HepG2 (cell line): Measurements from ENCODE around the gene GOT1. TPM values are rescaled to one million over a fixed set of nuclear protein-coding genes. Genes with fewer than 3 reads are reported as not detected.

Experiments used
- ATAC-seq: fragments of 200-7000 bp; cut with Tn5 transposase; 3 replicates; pipeline ENCODE4 v1.9.1; 2020; ENCODE audit warnings: mild to moderate bottlenecking, moderate library complexity
- BruUV-seq: library from RNA; stranded (reverse); fragments of 400-500 nt; replicated peaks from 2 replicates; lab custom pipeline; 2021; lab: Mats Ljungman, UMichigan
- CTCF ChIA-PET: fragments of 300-600 bp; formaldehyde crosslinking; extraction: SDS; loops from one replicate; lab custom pipeline; 2021; ENCODE audit warnings: low total read pairs, inconsistent platforms, low intra/inter-chr PET ratio; lab: Yijun Ruan, JAX
- POLR2A ChIA-PET: fragments of 350-600 bp; sonication (Branson Sonifier 250); formaldehyde crosslinking; loops from one replicate; lab custom pipeline; 2020; ENCODE audit warnings: antibody characterized with exemption, inconsistent platforms; lab: Yijun Ruan, JAX
- DNase-seq: peaks from one replicate; pipeline ENCODE4 v3.0.0-alpha.2; 2015; ENCODE audit warnings: low spot score
- FAIRE-seq: peaks from 3 replicates; lab custom pipeline; 2011; peaks lifted over from hg19 to GRCh38; lab: Jason Lieb, UNC
- H2AFZ ChIP-seq: one replicate; pipeline ENCODE4 v1.6.1; 2011; ENCODE audit warnings: low read length, inconsistent platforms
- H3K27ac ChIP-seq: fragments of 300-600 bp; 3 replicates; pipeline ENCODE4 v1.8.0; 2011; ENCODE audit warnings: mixed run types, mild to moderate bottlenecking, mixed read lengths, low read length, inconsistent platforms; ENCODE audit not compliant: insufficient read depth; ENCODE audit errors: extremely low read length
- H3K27me3 ChIP-seq, 2 experiments: fragments of 200-600 bp in 1 of 2; 2 replicates in 1 of 2; 3 replicates in 1 of 2; pipeline versions ENCODE4 v1.6.0 to v1.8.0; 2011; ENCODE audit warnings: low read length in 2 of 2, mild to moderate bottlenecking in 2 of 2, moderate library complexity in 2 of 2, inconsistent platforms in 1 of 2; ENCODE audit not compliant: insufficient read depth in 2 of 2, control insufficient read depth in 1 of 2
- H3K36me3 ChIP-seq, 2 experiments: fragments of 200-600 bp in 1 of 2; replicated peaks in 1 of 2; 2 replicates in 1 of 2; 3 replicates in 1 of 2; pipeline versions ENCODE4 v1.5.1 to v1.8.0; 2011; ENCODE audit warnings: low read length in 2 of 2, inconsistent platforms in 1 of 2; ENCODE audit not compliant: insufficient read depth in 2 of 2, control insufficient read depth in 1 of 2
- H3K4me1 ChIP-seq: 2 replicates; pipeline ENCODE4 v1.5.1; 2012; ENCODE audit warnings: low read length, inconsistent platforms; ENCODE audit not compliant: insufficient read depth
- H3K4me2 ChIP-seq: 2 replicates; pipeline ENCODE4 v1.6.0; 2011; ENCODE audit warnings: low read depth, low read length, inconsistent platforms
- H3K4me3 ChIP-seq, 3 experiments: fragments of 200-600 bp in 1 of 3; sonication (generic), shearing (Covaris generic) in 1 of 3; replicated peaks in 1 of 3; 2 replicates each; pipeline ENCODE4 v1.5.1; 2011 to 2016; ENCODE audit warnings: low read length in 3 of 3, inconsistent platforms in 2 of 3, low read depth in 2 of 3, mild to moderate bottlenecking in 2 of 3, control low read depth in 1 of 3, mixed read lengths in 1 of 3; ENCODE audit not compliant: insufficient read depth in 1 of 3
- H3K79me2 ChIP-seq: one replicate; pipeline ENCODE4 v1.6.1; 2011; ENCODE audit warnings: low read length, inconsistent platforms; ENCODE audit not compliant: insufficient read depth
- H3K9ac ChIP-seq: 2 replicates; pipeline ENCODE4 v1.6.0; 2011; ENCODE audit warnings: mild to moderate bottlenecking, low read depth, low read length, inconsistent platforms; ENCODE audit not compliant: insufficient read depth
- H3K9me3 ChIP-seq: 2 replicates; pipeline ENCODE4 v1.5.1; 2012; ENCODE audit warnings: mild to moderate bottlenecking, low read length
- H4K20me1 ChIP-seq: 2 replicates; pipeline ENCODE4 v1.6.0; 2011; ENCODE audit warnings: inconsistent platforms, mild to moderate bottlenecking, low read length, moderate library complexity; ENCODE audit not compliant: insufficient read depth
- MED8 ChIP-seq: sonication (generic); formaldehyde crosslinking; IDR thresholded peaks from 2 replicates; pipeline ENCODE4 v1.8.1; 2023; ENCODE audit warnings: mild to moderate bottlenecking, missing genetic modification reagents; ENCODE audit not compliant: insufficient replicate concordance
- NFKB2 ChIP-seq: sonication (generic); formaldehyde crosslinking; IDR thresholded peaks from 2 replicates; pipeline ENCODE4 v1.4.0; 2020; ENCODE audit warnings: missing genetic modification reagents, borderline replicate concordance
- TFDP2 ChIP-seq: sonication (generic); formaldehyde crosslinking; IDR thresholded peaks from 2 replicates; pipeline ENCODE4 v1.4.0; 2020; ENCODE audit warnings: missing genetic modification reagents
- TIGD3 ChIP-seq: sonication (generic); formaldehyde crosslinking; IDR thresholded peaks from 2 replicates; pipeline ENCODE4 v1.5.1; 2020; ENCODE audit warnings: mild to moderate bottlenecking, missing genetic modification reagents, borderline replicate concordance
- ZBTB7B ChIP-seq: sonication (generic); formaldehyde crosslinking; IDR thresholded peaks from 2 replicates; pipeline ENCODE4 v1.4.0; 2020; ENCODE audit warnings: missing genetic modification reagents
- ZKSCAN5 ChIP-seq: sonication (generic); formaldehyde crosslinking; IDR thresholded peaks from 2 replicates; pipeline ENCODE4 v1.5.1; 2020; ENCODE audit warnings: mild to moderate bottlenecking, missing genetic modification reagents
- ZNF329 ChIP-seq: sonication (generic); formaldehyde crosslinking; IDR thresholded peaks from 2 replicates; pipeline ENCODE4 v1.9.0; 2021; ENCODE audit warnings: low read depth, mild to moderate bottlenecking, missing genetic modification reagents
- ZNF333 ChIP-seq: sonication (generic); formaldehyde crosslinking; IDR thresholded peaks from 2 replicates; pipeline ENCODE4 v1.4.0; 2020; ENCODE audit warnings: mild to moderate bottlenecking, missing genetic modification reagents, borderline replicate concordance
- ZNF335 ChIP-seq: sonication (generic); formaldehyde crosslinking; IDR thresholded peaks from 2 replicates; pipeline ENCODE4 v1.4.0; 2020; ENCODE audit warnings: missing genetic modification reagents
- ZNF44 ChIP-seq: sonication (generic); formaldehyde crosslinking; IDR thresholded peaks from 2 replicates; pipeline ENCODE4 v1.5.1; 2020; ENCODE audit warnings: mild to moderate bottlenecking, missing genetic modification reagents
- ZNF576 ChIP-seq: sonication (generic); formaldehyde crosslinking; IDR thresholded peaks from 2 replicates; pipeline ENCODE4 v1.4.0; 2020; ENCODE audit warnings: mild to moderate bottlenecking, missing genetic modification reagents
- ZNF710 ChIP-seq: sonication (generic); formaldehyde crosslinking; IDR thresholded peaks from 2 replicates; pipeline ENCODE4 v1.5.0; 2020; ENCODE audit warnings: mild to moderate bottlenecking, missing genetic modification reagents, borderline replicate concordance
- ZNF816 ChIP-seq: sonication (generic); formaldehyde crosslinking; IDR thresholded peaks from 2 replicates; pipeline ENCODE4 v1.8.0; 2022; ENCODE audit warnings: missing genetic modification reagents, mild to moderate bottlenecking, borderline replicate concordance
- WGBS: methylation state at CpG from one replicate; pipeline ENCODE4 v1.1.6; 2017; ENCODE audit warnings: low lambda C conversion rate; 5-methylcytosine and 5-hydroxymethylcytosine counted together
- in situ Hi-C: cut with HindIII; loops from 2 replicates; pipeline ENCODE4 v1.10.0; 2017; ENCODE audit warnings: low pct_unique_long_range_greater_than_20kb; ENCODE audit not compliant: extremely low pct_ligation_motif_present
- intact Hi-C: fragments of 100-400 bp; cut with micrococcal nuclease; formaldehyde crosslinking; loops from one replicate; pipeline ENCODE4 v1.10.0; 2022; ENCODE audit not compliant: unreplicated experiment
- polyA plus RNA-seq, 8 experiments: library from polyadenylated mRNA; depleted of rRNA in 3 of 8; stranded (reverse) in 7 of 8; unstranded in 1 of 8; fragments of >200 nt; fragmentation: Illumina TruSeq in 4 of 8; extraction: Trizol in 4 of 8; gene quantifications; 2 replicates each; pipeline versions ENCODE4 v1.2.1 to v1.2.3, GENCODE V29; 2011 to 2016; ENCODE audit warnings: low read depth in 4 of 8, missing spikeins in 1 of 8, mixed read lengths in 1 of 8; ENCODE audit not compliant: insufficient read depth in 1 of 8
- total RNA-seq, 5 experiments: library from RNA; depleted of rRNA; stranded (reverse); fragments of >200 nt; fragmentation: Illumina TruSeq; extraction: Trizol; gene quantifications; 2 replicates each; pipeline ENCODE4 v1.2.3, GENCODE V29; 2016; ENCODE audit warnings: low read depth in 1 of 5
- TF ChIP-seq, protein P1 (sequence below): sonication (generic); formaldehyde crosslinking; IDR thresholded peaks from 2 replicates; pipeline ENCODE4 v1.4.0; 2020; ENCODE audit warnings: missing genetic modification reagents

Gene GOT1
- total and polyA plus RNA-seq, 2 of the 13 experiments (the other 11 are each of a cell fraction or from before 2014, with no cell fraction given), result 81.2 to 102 TPM

- TF ChIP-seq ZNF576 (CRISPR knock-in tag) (no peak), ZNF816 (CRISPR knock-in tag) (no peak), NFKB2 (CRISPR knock-in tag) (no peak)
- TF ChIP-seq, all 625 proteins: peak for 0
These were observed 3.7 kb downstream of the GOT1 start (continued) for GRCh38 chr10:99426689-99427088.

DNA sequence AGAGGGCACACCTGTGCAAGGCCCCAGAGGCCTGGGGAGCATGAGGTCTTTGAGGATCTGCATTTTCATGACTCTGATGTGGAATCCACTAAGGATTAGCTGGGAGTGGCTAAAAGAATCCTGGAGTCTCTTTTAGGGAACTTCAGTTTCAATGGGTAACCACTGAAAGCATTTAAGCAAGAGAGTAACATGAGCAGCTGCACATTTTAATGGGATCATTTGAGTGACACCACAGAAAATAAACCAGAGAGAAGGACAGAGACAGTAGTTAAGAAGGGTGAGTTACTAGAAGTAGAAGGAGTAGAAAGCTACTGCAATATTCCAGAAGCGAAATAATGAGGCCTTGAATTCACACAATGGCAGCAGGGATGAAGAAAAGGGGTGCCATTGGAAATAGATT, 5.2 kb downstream of the GOT1 start:
- H3K4me2 ChIP-seq, result no peak overlapping the region
- CTCF ChIA-PET, result no interaction called here
- H3K36me3 ChIP-seq, result peaks cover 9 to 46% of the 10 kb centered on the region in 2 experiments
- DNase-seq, result no peak
- H3K9ac ChIP-seq, result no peak overlapping the region
- TF ChIP-seq MED8 (CRISPR knock-in tag) (no peak), ZNF335 (CRISPR knock-in tag) (no peak), ZBTB7B (no peak), ZNF333 (CRISPR knock-in tag) (no peak), TIGD3 (no peak), ZNF329 (CRISPR knock-in tag) (no peak), ZNF44 (no peak), ZKSCAN5 (no peak), ZNF710 (no peak), TFDP2 (CRISPR knock-in tag) (no peak)
- TF ChIP-seq, protein P1, sequence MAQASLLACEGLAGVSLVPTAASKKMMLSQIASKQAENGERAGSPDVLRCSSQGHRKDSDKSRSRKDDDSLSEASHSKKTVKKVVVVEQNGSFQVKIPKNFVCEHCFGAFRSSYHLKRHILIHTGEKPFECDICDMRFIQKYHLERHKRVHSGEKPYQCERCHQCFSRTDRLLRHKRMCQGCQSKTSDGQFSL, result no peak
- TF ChIP-seq, all 625 proteins: peak for 0
- Histone ChIP-seq H3K4me1 (peaks cover 71% of the 10 kb centered on the region), H3K4me3 (no peak overlapping the region), H2AFZ (no peak overlapping the region), H3K27me3 (no peaks in the 10 kb centered on the region; a peak in 1 of 5 replicates), H4K20me1 (no peaks in the 10 kb centered on the region), H3K27ac (no peak overlapping the region), H3K9me3 (no peaks in the 10 kb centered on the region), H3K79me2 (peaks cover 64% of the 10 kb centered on the region)
- no TSS peak for BruUV-seq
- in situ Hi-C loops (no loop called here), intact Hi-C loops (no loop called here)
- 95% methylated on average over 1 of the region's 1 CpG for WGBS
- POLR2A ChIA-PET, result no interaction called here
- FAIRE-seq (no peak), ATAC-seq (no peak)
